Ovary (tissue), 9 donors: Measurements from ENCODE around the gene CHP1. TPM values are rescaled to one million over a fixed set of nuclear protein-coding genes. Genes with fewer than 3 reads are reported as not detected.
"Not testable (repeated sequence)": the region's sequence is repeated elsewhere in the genome, so short reads cannot be mapped to it uniquely, and the experiment has no call there.

Source experiments
- DNase-seq, 5 donors: peaks; one replicate each; pipeline ENCODE4 v3.0.0-alpha.2; 2019 to 2020
- H3K27ac ChIP-seq, 2 donors: fragments of 200-600 bp; one replicate each; pipeline versions ENCODE4 v1.5.1 to v1.8.0; 2019 to 2022
- H3K27me3 ChIP-seq: fragments of 200-600 bp; one replicate; pipeline ENCODE4 v1.8.0; 2022
- H3K36me3 ChIP-seq: fragments of 200-600 bp; sonication (generic); one replicate; pipeline ENCODE4 v1.5.1; 2019
- H3K4me1 ChIP-seq: one replicate; pipeline ENCODE4 v1.8.1; 2013; ENCODE audit warnings: mild to moderate bottlenecking, moderate library complexity; ENCODE audit not compliant: insufficient read depth
- H3K4me3 ChIP-seq: fragments of 200-600 bp; sonication (generic); one replicate; pipeline ENCODE4 v1.5.1; 2017
- H3K9me3 ChIP-seq, 2 donors: fragments of 200-600 bp in 1 of 2; sonication (generic) in 1 of 2; one replicate each; pipeline versions ENCODE4 v1.5.1 to v1.8.1; 2013 to 2019; ENCODE audit warnings: mild to moderate bottlenecking in 1 of 2, moderate library complexity in 1 of 2
- CTCF ChIP-seq, 3 donors: fragments of 450-650 bp in 2 of 3; fragments of 200-600 bp in 1 of 3; IDR thresholded peaks; one replicate each; pipeline versions ENCODE4 v1.5.1 to v1.8.0; 2016 to 2022; ENCODE audit warnings: antibody characterized with exemption in 3 of 3, mild to moderate bottlenecking in 1 of 3
- EP300 ChIP-seq: sonication (generic); formaldehyde crosslinking; IDR thresholded peaks from one replicate; pipeline ENCODE4 v1.6.1; 2017; ENCODE audit warnings: antibody characterized with exemption
- POLR2A ChIP-seq: fragments of 450-650 bp; IDR thresholded peaks from one replicate; pipeline ENCODE4 v1.6.1; 2017; ENCODE audit warnings: antibody characterized with exemption, mild to moderate bottlenecking, moderate library complexity
- WGBS, 3 donors: extraction: QIAGEN DNeasy Blood & Tissue Kit in 1 of 3; methylation state at CpG; one replicate each; pipeline versions ENCODE4 v1.1.5 to v1.1.7; 2013 to 2017; 5-methylcytosine and 5-hydroxymethylcytosine counted together
- intact Hi-C, 4 donors: fragments of 100-400 bp; cut with DNase I; formaldehyde crosslinking; loops; one replicate each; pipeline versions ENCODE4 v1.11.0 to v1.15.1; 2022 to 2023
- polyA plus RNA-seq, 2 donors: library from polyadenylated mRNA; stranded (reverse); fragments of 200-250 nt in 1 of 2; fragments of 350-450 nt in 1 of 2; fragmentation: Illumina TruSeq in 1 of 2; extraction: RNeasy Lipid Tissue Mini Kit (QIAGEN cat#74804) in 1 of 2; gene quantifications; one replicate each; pipeline ENCODE4 v1.2.3, GENCODE V29; 2013 to 2014
- total RNA-seq, 7 donors: library from RNA; depleted of rRNA in 2 of 7; stranded (reverse); fragments of >200 nt in 2 of 7; fragmentation: NEBNext Ultra II Directional in 3 of 7; extraction: Animal tissue kit (Norgen Biotek cat#: 25700) in 3 of 7; gene quantifications; one replicate each; pipeline versions ENCODE4 v1.1.0 to v1.2.4, GENCODE V29; 2016 to 2023
- donor health status: DM: no; HTN: no; CAD: no; lungs with moderate emphysema.
- donor health status: DM: no; HTN: no; CAD: no.
- donor health status: Bipolar disorder and iron deficiency.
- donor health status: DM: yes; HTN: yes; CAD: no.
- donor health status: DM: no; HTN: no; CAD: no.
- donor health status: DM: yes; HTN: yes; CAD: no.

CHP1 gene
- total and polyA plus RNA-seq, 9 donors = 24.8 to 84.6 (median 59.5) TPM

- WGBS, 3 donors = 91 to 96% (median 92%) methylated on average over 9 of the region's 9 CpGs
- DNase-seq = no peak
- H3K4me3 ChIP-seq = no peak overlapping the region
- no peaks in the 10 kb centered on the region for H3K36me3 ChIP-seq
- H3K27me3 ChIP-seq = no peaks in the 10 kb centered on the region
- H3K9me3 ChIP-seq = no peaks in the 10 kb centered on the region
- no peak overlapping the region for H3K27ac ChIP-seq
- intact Hi-C loops = no loop called here
- no peaks in the 10 kb centered on the region for H3K4me1 ChIP-seq
- no peak for TF ChIP-seq CTCF (IDR thresholded peaks at IDR 0.05)
- TF ChIP-seq POLR2A = no peak
- no peak for TF ChIP-seq EP300
Observed at GRCh38 chr15:41291065-41291631, 60.1 kb downstream of the CHP1 start.

- Histone ChIP-seq H3K27me3 (no peaks in the 10 kb centered on the region), H3K4me3 (no peak overlapping the region), H3K9me3 (no peaks in the 10 kb centered on the region), H3K36me3 (no peaks in the 10 kb centered on the region), H3K27ac (no peak overlapping the region), H3K4me1 (no peaks in the 10 kb centered on the region)
- TF ChIP-seq CTCF (IDR thresholded peaks at IDR 0.05) (no peak), EP300 (no peak), POLR2A (no peak)
- intact Hi-C loops = no loop called here
- no peak for DNase-seq
- WGBS, 3 donors = 20 to 30% (median 27%) methylated on average over 1 of the region's 1 CpG
Observed at GRCh38 chr15:41292521-41292920, 61.5 kb downstream of the CHP1 start.

GRCh38 chr15:41301139-41301538 is 70.1 kb downstream of the CHP1 start:
- H3K27ac ChIP-seq, H3K4me1 ChIP-seq, H3K27me3 ChIP-seq, H3K9me3 ChIP-seq, DNase-seq, intact Hi-C loops, H3K36me3 ChIP-seq, H3K4me3 ChIP-seq: not testable (repeated sequence)
- 95 to 100% (median 96%) methylated on average over 2 of the region's 2 CpGs for WGBS, 3 donors

GRCh38 chr15:41301587-41301986 is 70.5 kb downstream of the CHP1 start:
- 97 to 100% (median 100%) methylated on average over 1 of the region's 1 CpG for WGBS, 3 donors
- Histone ChIP-seq H3K9me3 (no peaks in the 10 kb centered on the region), H3K4me3 (no peak overlapping the region), H3K4me1 (no peaks in the 10 kb centered on the region), H3K36me3 (no peaks in the 10 kb centered on the region), H3K27me3 (no peaks in the 10 kb centered on the region), H3K27ac (no peak overlapping the region)
- intact Hi-C loops = no loop called here
- TF ChIP-seq CTCF (IDR thresholded peaks at IDR 0.05) (no peak), POLR2A (no peak), EP300 (no peak)
- DNase-seq = no peak

- no peak overlapping the region for H3K4me3 ChIP-seq
- no peaks in the 10 kb centered on the region for H3K27me3 ChIP-seq
- H3K27ac ChIP-seq = no peak overlapping the region
- TF ChIP-seq EP300 = no peak
- no peak for TF ChIP-seq CTCF (IDR thresholded peaks at IDR 0.05)
- no peak for TF ChIP-seq POLR2A
- no peak for DNase-seq
- H3K9me3 ChIP-seq = no peaks in the 10 kb centered on the region
- H3K4me1 ChIP-seq = no peaks in the 10 kb centered on the region
- 88 to 93% (median 92%) methylated on average over 3 of the region's 3 CpGs for WGBS, 3 donors
- intact Hi-C loops = no loop called here
- no peaks in the 10 kb centered on the region for H3K36me3 ChIP-seq
Observed at GRCh38 chr15:41304149-41304770, 73.2 kb downstream of the CHP1 start.
